ENCODE measurements around the gene GIT2. TPM values are rescaled to one million over a fixed set of nuclear protein-coding genes. Genes with fewer than 3 reads are reported as not detected.

The GIT2 gene
- total and polyA plus RNA-seq, 2 experiments from 2014 or later = 26.4 to 42.1 TPM

GRCh38 chr12:109995361-109995685 is 845 bp downstream of the GIT2 start:
- Histone ChIP-seq H3K9me2 (ENCODE audit: insufficient read depth) (no peaks in the 10 kb centered on the region), H3K4me2 (ENCODE audit: unreplicated experiment) (peak overlapping the region; percentile 99), H4K20me1 (ENCODE audit: insufficient read depth) (no peaks in the 10 kb centered on the region), H3K79me2 (ENCODE audit: insufficient read depth) (peaks cover 75% of the 10 kb centered on the region), H3K9ac (peak overlapping the region; percentile 81), H3F3A (ENCODE audit: insufficient read depth) (peaks cover 29% of the 10 kb centered on the region; the same call in 1 of the 2 replicates), H2AFZ (peak overlapping the region; percentile 88), H3K27me3 (replicated peaks; ENCODE audit: insufficient read depth) (no peaks in the 10 kb centered on the region), H3K36me3 (ENCODE audit: low read depth) (peaks cover 6% of the 10 kb centered on the region; the same call in 1 of the 2 replicates), H3K4me3 (peak overlapping the region; percentile 85), H3K9me3 (ENCODE audit: low read depth) (no peaks in the 10 kb centered on the region), H3K27ac (0 out of 2 replicates have a peak overlapping the region, but pooled peaks have one; percentile 12), H3K4me1 (ENCODE audit: insufficient read depth) (peaks cover 39% of the 10 kb centered on the region)
- in situ Hi-C loops (cut with MboI) = no loop called here
- TF ChIP-seq EZH2phosphoT487 (IDR thresholded peaks at IDR 0.05; ENCODE audit: insufficient read depth, low read depth) = no peak
- no peak for TF ChIP-seq EZH2 (IDR thresholded peaks at IDR 0.05; ENCODE audit: insufficient read depth, poor library complexity, severe bottlenecking)
- peak; percentile 29 for DNase-seq
- 0 to 1% methylated on average over 6 of the region's 6 CpGs for WGBS, 2 experiments (ENCODE audit: low coverage in 1 of 2, low lambda C conversion rate in 2 of 2, missing lambda C conversion rate in 2 of 2)

GRCh38 chr12:109994401-109995175 is 1.6 kb downstream of the GIT2 start:
- DNase-seq = peak; percentile 43
- WGBS, 2 experiments (ENCODE audit: low coverage in 1 of 2, low lambda C conversion rate in 2 of 2, missing lambda C conversion rate in 2 of 2) = 36 to 49% methylated on average over 6 of the region's 6 CpGs
- Histone ChIP-seq H3F3A (ENCODE audit: insufficient read depth) (peaks cover 27% of the 10 kb centered on the region; the same call in 1 of the 2 replicates), H3K4me1 (ENCODE audit: insufficient read depth) (peaks cover 39% of the 10 kb centered on the region), H4K20me1 (ENCODE audit: insufficient read depth) (no peaks in the 10 kb centered on the region), H3K9me2 (ENCODE audit: insufficient read depth) (no peaks in the 10 kb centered on the region), H3K9ac (peak overlapping the region; percentile 81), H3K9me3 (ENCODE audit: low read depth) (no peaks in the 10 kb centered on the region), H3K36me3 (ENCODE audit: low read depth) (peaks cover 12% of the 10 kb centered on the region; the same call in 1 of the 2 replicates), H2AFZ (no peak overlapping the region), H3K27ac (no peak overlapping the region), H3K27me3 (replicated peaks; ENCODE audit: insufficient read depth) (no peaks in the 10 kb centered on the region), H3K79me2 (ENCODE audit: insufficient read depth) (peaks cover 75% of the 10 kb centered on the region), H3K4me2 (ENCODE audit: unreplicated experiment) (peak overlapping the region; percentile 99), H3K4me3 (peak overlapping the region; percentile 85)
- in situ Hi-C loops (cut with MboI) = no loop called here
- TF ChIP-seq EZH2 (IDR thresholded peaks at IDR 0.05; ENCODE audit: insufficient read depth, poor library complexity, severe bottlenecking) = no peak
- TF ChIP-seq EZH2phosphoT487 (IDR thresholded peaks at IDR 0.05; ENCODE audit: insufficient read depth, low read depth) = no peak

- H3K79me2 ChIP-seq (ENCODE audit: insufficient read depth) = peaks cover 83% of the 10 kb centered on the region
- H3K4me2 ChIP-seq (ENCODE audit: unreplicated experiment) = peak overlapping the region; percentile 5
- H3K27ac ChIP-seq = no peak overlapping the region
- H3K9me2 ChIP-seq (ENCODE audit: insufficient read depth) = no peaks in the 10 kb centered on the region
- no peak overlapping the region for H3K9ac ChIP-seq
- peaks cover 20% of the 10 kb centered on the region for H3K36me3 ChIP-seq (ENCODE audit: low read depth)
- no peaks in the 10 kb centered on the region for H4K20me1 ChIP-seq (ENCODE audit: insufficient read depth)
- DNase-seq = no peak
- in situ Hi-C loops (cut with MboI) = no loop called here
- no peaks in the 10 kb centered on the region for H3K9me3 ChIP-seq (ENCODE audit: low read depth)
- no peak overlapping the region for H2AFZ ChIP-seq
- H3K4me1 ChIP-seq (ENCODE audit: insufficient read depth) = peaks cover 32% of the 10 kb centered on the region
- H3F3A ChIP-seq (ENCODE audit: insufficient read depth) = peaks cover 21% of the 10 kb centered on the region; the same call in 1 of the 2 replicates
- TF ChIP-seq EZH2phosphoT487 (IDR thresholded peaks at IDR 0.05; ENCODE audit: insufficient read depth, low read depth) (no peak), EZH2 (IDR thresholded peaks at IDR 0.05; ENCODE audit: insufficient read depth, poor library complexity, severe bottlenecking) (no peak)
- 69 to 76% methylated on average over 2 of the region's 2 CpGs for WGBS, 2 experiments (ENCODE audit: low coverage in 1 of 2, low lambda C conversion rate in 2 of 2, missing lambda C conversion rate in 2 of 2)
- no peak overlapping the region for H3K4me3 ChIP-seq
- H3K27me3 ChIP-seq (replicated peaks; ENCODE audit: insufficient read depth) = no peaks in the 10 kb centered on the region
Observed at GRCh38 chr12:109993091-109993490, 3.1 kb downstream of the GIT2 start.

- Histone ChIP-seq H3K27me3 (replicated peaks; ENCODE audit: insufficient read depth) (no peaks in the 10 kb centered on the region), H3K4me3 (no peak overlapping the region), H3K4me1 (ENCODE audit: insufficient read depth) (peaks cover 27% of the 10 kb centered on the region), H3F3A (ENCODE audit: insufficient read depth) (peaks cover 14% of the 10 kb centered on the region; the same call in 1 of the 2 replicates), H3K27ac (no peak overlapping the region), H3K9me2 (ENCODE audit: insufficient read depth) (no peaks in the 10 kb centered on the region), H2AFZ (no peak overlapping the region), H3K9ac (no peak overlapping the region), H3K4me2 (ENCODE audit: unreplicated experiment) (no peak overlapping the region), H3K9me3 (ENCODE audit: low read depth) (no peaks in the 10 kb centered on the region), H4K20me1 (ENCODE audit: insufficient read depth) (no peaks in the 10 kb centered on the region), H3K36me3 (ENCODE audit: low read depth) (peaks cover 29% of the 10 kb centered on the region), H3K79me2 (ENCODE audit: insufficient read depth) (peaks cover 88% of the 10 kb centered on the region)
- WGBS, 2 experiments (ENCODE audit: low coverage in 1 of 2, low lambda C conversion rate in 2 of 2, missing lambda C conversion rate in 2 of 2) = 98 to 99% methylated on average over 5 of the region's 5 CpGs
- DNase-seq = no peak
- in situ Hi-C loops (cut with MboI) = no loop called here
- TF ChIP-seq EZH2phosphoT487 (IDR thresholded peaks at IDR 0.05; ENCODE audit: insufficient read depth, low read depth) (no peak), EZH2 (IDR thresholded peaks at IDR 0.05; ENCODE audit: insufficient read depth, poor library complexity, severe bottlenecking) (no peak)
Observed at GRCh38 chr12:109991586-109991985, 4.6 kb downstream of the GIT2 start.
